Mononuclear cell (primary cell): ENCODE measurements around the gene NDOR1. TPM values are rescaled to one million over a fixed set of nuclear protein-coding genes. Genes with fewer than 3 reads are reported as not detected.

Source experiments
- H3K27me3 ChIP-seq: 2 replicates; pipeline ENCODE4 v1.6.0; 2011; ENCODE audit warnings: low read length, control low read depth; ENCODE audit not compliant: insufficient read depth
- H3K4me1 ChIP-seq: 2 replicates; pipeline ENCODE4 v1.5.1; 2011; ENCODE audit warnings: mild to moderate bottlenecking, low read length, control low read depth; ENCODE audit not compliant: insufficient read depth
- H3K4me3 ChIP-seq: 2 replicates; pipeline ENCODE4 v1.5.1; 2011; ENCODE audit warnings: mild to moderate bottlenecking, low read length, moderate library complexity
- H3K9me3 ChIP-seq: 2 replicates; pipeline ENCODE4 v1.5.1; 2011; ENCODE audit warnings: low read depth, mild to moderate bottlenecking, control low read depth, low read length
- total RNA-seq: library from RNA; depleted of rRNA; stranded (reverse); fragments of >200 nt; gene quantifications from one replicate; pipeline ENCODE4 v1.2.3, GENCODE V29; 2012

NDOR1 gene
- total RNA-seq, 1 donor, result 9.2 TPM

DNA sequence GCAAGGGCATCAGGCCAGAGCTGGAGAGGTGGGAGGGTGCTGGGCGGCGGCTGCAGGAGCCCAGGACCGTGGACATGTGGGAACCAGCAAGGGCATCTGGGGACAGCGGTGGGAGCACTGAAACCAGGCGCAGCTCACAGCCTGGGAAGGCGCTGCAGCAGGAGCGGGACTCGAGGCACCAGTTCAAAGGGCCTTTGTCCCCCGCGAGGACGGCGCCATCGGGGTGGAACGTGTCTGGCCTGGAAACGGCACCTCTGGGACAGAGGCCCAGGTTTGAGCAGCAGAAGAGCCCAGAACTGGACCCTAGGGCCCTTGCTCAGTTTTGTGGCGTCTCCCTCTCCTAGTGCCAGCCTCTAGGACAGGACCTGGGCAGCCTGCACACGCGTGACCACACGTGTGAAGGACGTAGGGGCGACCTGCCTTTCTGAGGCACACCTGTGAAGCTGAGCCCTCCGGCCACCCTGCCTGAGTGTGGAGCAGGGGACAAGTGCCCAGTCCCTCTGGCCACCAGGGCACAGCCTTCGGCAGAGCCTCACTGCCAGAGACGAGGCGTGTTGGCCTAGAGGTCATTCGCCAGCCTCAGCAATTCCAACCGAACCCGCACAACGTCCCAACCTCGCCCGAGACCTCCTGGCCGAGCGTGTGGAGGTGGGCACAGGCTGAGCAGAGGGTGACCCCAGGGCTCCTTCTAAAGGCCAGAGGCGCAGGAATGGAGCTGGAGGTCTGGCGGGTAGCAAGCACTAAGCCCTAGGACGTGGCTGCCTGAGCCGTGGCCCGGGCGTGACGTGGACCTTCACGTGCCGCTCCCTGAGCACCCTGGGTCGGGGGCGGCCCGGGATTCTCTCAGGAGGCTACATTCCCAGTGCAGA is 31.5 kb upstream of the NDOR1 start:
- H3K4me1 ChIP-seq, result peaks cover 6% of the 10 kb centered on the region
- H3K9me3 ChIP-seq, result no peaks in the 10 kb centered on the region
- no peak overlapping the region for H3K4me3 ChIP-seq
- peaks cover 17% of the 10 kb centered on the region for H3K27me3 ChIP-seq

DNA sequence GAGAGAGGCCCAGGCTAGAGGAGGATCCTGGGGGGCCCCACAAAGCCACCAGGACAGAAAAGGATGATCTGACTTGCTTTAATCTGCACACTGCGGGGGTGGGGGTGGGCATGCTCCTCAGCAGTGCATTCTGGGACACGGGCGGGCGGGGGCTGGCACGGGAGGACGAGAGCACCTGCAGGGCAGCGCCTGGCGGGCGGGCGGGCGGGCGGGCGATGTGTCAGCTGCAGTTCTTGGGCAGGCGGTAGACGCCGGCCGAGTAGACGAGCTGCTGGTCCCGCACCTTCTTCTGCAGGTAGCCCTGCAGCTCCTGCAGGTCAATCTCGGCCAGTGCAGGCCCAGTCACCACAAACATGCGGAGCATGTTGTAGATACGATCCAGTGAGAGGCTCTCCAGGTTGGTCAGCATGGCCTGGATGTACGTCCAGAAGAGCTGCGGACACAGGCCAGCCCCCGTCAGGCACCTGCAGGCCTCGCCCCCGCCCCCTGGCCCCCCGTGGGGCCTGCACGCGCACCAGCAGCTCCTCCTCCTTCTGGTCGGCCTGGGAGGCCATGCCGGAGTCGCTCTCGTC is 30.7 kb upstream of the NDOR1 start:
- peaks cover 13% of the 10 kb centered on the region for H3K27me3 ChIP-seq
- H3K4me3 ChIP-seq, result no peak overlapping the region
- H3K4me1 ChIP-seq, result no peaks in the 10 kb centered on the region
- no peaks in the 10 kb centered on the region for H3K9me3 ChIP-seq

DNA sequence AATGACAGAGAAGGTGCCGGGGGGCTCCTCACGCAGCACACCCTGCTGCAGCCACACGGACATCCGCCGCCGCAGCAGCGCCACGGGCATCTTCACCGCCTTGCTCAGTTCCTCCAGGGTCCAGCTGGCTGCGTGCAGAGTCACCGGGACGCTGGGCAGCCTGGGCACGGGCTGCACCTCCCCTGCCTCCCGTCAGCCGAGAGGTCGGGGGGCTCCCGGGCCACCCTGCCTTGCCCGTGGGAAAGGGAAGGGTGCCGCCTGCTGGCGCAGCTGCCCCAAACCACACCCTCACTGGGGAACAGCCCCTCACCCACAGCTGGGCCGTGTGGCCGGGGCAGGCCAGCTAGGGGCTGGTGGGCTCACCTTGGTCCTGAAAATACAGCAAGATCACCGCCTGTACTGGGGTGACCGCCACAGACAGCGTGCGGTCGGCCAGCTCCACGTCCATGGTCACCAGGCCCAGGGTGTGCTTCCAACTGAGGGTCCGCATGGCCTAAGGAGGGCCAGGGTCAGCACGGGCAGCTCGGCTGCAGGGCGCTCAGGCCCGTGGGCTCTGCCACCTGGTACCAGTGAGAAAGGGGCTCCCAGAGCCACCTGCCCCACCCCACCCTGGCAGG is 30.0 kb upstream of the NDOR1 start:
- peaks cover 7% of the 10 kb centered on the region for H3K27me3 ChIP-seq
- H3K9me3 ChIP-seq, result no peaks in the 10 kb centered on the region
- H3K4me3 ChIP-seq, result no peak overlapping the region
- H3K4me1 ChIP-seq, result no peaks in the 10 kb centered on the region

DNA sequence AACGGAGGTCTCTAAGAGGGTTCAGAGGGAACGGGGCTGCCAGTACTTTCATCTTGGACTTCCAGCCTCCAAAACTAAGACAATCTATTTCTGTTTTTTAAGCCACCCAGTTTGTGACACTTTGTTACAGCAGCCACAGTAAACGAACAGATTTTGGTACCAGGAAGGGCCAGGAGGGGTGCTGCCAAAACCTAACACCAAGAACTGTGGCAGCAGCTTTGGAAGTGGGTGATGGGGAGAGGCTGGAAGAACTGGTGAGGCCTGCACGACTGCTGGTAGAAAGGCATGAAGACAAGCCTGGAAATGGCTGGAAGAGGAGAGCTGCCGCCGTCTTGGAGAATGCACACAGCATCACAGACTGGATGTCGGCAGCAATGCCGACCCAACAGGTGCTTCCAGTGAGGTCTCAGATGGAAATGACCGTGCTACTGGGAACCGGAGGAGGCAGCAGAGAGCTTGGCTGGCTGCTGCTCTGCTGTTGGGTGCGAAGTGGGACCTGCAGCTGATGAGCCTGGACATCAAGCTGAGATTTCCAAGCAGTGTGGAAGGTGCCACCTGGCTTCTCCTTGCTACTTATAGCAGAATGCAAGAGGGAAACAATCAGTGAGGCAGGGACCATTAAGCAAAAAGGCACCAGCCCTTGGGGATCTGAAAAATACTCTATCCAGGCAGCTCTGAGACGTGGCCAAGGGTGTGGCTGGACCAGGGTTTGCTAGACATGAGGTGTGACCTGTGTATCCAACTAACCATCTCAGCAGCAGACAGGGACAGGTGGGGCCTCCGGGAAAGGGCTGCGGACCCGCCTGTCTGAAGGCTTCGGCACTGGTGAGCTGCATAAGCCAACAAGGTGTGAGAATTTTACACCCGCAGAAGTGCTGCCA is 29.0 kb upstream of the NDOR1 start:
- H3K9me3 ChIP-seq, result no peaks in the 10 kb centered on the region
- H3K27me3 ChIP-seq, result peaks cover 2% of the 10 kb centered on the region
- H3K4me1 ChIP-seq, result no peaks in the 10 kb centered on the region
- H3K4me3 ChIP-seq, result no peak overlapping the region

DNA sequence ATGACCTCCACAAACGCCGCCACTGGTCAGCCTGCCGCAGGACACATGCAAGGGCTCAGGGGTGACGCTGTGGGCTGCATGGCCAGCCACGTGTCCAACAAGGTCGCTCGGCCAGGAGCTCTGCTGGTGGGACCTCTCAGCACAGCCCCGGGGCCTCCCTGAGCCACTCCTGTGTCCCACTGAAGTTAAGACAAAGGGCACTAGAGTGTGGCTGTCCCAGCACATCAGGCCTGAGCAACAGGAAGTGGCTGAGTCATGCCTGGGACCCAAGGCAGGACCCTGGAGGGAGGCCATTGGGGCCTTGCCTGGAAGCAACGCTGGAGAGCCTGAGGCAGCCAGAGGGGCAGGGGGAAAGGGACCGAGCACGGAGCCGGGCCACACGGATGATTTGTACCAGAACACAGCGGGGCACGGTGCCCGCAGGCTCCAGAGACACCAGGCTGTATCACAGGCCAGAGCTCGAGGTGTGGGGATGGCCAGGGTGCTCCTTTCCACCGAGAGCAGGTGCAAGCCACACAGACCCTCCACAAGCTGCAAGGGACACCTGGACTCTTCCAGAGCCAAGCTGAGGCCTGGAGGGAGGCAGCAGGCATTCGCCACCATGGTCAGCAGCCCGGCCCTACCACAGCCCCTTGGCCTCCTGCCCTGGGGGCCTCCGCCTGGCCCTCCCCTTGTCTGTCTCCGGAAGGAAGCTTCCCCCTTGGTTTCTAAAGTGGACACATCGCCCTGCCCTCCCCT is 27.1 kb upstream of the NDOR1 start:
- no peaks in the 10 kb centered on the region for H3K27me3 ChIP-seq
- no peak overlapping the region for H3K4me3 ChIP-seq
- no peaks in the 10 kb centered on the region for H3K9me3 ChIP-seq
- H3K4me1 ChIP-seq, result no peaks in the 10 kb centered on the region

DNA sequence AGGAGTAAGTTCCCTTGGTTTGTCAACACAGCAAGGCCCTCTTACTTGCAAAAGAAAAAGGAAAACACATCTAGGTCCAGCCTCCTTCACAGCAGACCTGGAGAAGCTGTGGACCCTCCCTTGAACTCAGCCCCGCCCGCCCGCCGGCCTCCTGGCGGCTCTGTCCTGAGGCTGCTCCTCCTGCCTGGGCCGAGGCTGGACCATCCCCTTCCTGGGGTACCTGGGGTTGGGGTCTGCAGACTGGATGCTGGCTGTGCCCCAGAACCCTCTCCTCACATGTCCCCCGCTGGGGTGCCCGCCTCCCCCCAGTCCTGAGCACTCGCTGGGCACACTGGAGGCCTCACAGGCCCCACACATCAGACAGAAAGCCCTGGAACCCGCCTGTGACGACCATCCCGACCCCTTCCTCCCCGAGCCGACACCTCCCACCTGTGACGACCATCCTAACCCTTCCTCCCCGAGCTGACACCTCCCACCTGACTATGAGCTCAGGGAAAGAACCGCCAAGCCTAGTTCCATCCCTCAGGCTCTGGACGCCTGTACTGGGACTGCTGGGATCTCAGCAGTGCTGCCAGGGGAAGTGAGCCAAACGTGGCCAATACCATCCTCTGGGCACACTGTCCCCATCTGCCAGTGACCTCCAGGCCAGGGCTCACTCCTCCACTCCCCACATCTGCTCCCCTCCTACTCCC is 26.4 kb upstream of the NDOR1 start:
- Histone ChIP-seq H3K4me1 (no peaks in the 10 kb centered on the region), H3K27me3 (no peaks in the 10 kb centered on the region), H3K4me3 (no peak overlapping the region), H3K9me3 (no peaks in the 10 kb centered on the region)

DNA sequence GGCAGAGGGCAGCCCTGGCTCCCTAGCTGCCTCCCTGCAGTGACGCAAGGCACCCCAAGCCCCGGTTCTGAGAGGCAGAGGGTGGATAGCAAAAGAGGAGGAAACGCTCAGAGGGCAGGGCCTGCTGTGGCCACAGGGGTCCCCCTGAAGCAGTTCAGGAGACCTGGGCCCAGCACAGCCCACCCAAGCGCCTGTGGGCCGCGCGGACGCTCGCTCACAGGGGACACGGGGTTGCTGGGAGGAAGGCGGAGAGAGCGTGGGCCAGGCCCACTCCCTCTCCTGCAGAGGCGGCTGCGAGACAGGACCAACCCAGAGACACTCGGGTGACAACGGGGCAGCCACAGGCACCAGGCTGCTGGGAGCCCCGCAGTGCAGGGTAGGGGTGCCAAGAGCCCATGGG is 25.7 kb upstream of the NDOR1 start:
- Histone ChIP-seq H3K4me1 (no peaks in the 10 kb centered on the region), H3K27me3 (no peaks in the 10 kb centered on the region), H3K4me3 (no peak overlapping the region), H3K9me3 (no peaks in the 10 kb centered on the region)

DNA sequence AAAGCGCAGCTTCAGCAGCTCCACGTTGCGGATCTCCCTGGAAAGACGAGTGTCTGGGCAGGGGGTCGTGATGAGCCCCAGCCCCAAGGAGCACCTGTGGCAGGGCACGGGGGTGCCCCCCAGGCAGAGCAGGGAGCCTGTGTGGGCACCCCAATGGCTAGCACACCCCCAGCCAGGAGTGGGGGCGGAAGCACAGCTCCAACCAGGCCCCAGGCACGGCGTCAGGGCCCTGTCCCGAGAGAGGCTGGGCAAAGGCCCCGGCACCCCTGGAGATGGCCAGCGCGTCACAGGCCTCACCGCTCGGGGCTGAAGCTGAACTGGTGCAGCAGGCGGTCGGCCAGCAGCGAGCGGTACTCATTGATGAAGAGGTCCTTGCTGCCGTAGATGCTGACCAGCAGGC is 25.0 kb upstream of the NDOR1 start:
- Histone ChIP-seq H3K4me3 (no peak overlapping the region), H3K4me1 (no peaks in the 10 kb centered on the region), H3K27me3 (no peaks in the 10 kb centered on the region), H3K9me3 (no peaks in the 10 kb centered on the region)

DNA sequence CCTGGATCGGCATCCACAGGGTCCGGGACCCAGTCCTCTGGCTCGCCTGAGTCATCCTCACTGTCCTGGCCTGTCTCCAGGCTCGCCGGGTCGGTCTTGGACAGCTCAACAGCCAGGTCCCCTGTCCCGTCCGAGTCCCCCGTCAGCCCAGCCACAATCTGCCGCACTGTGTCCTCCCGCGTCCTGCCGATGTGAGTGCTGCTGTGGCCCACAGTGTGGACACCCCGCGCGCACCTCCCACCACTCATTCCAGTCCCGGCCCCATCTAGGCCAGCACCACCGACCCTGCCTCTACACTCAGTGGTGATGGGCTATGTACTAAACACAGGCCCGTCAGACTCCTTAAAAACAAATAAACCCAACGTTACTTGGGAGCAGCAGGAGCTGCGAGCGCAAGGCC is 23.8 kb upstream of the NDOR1 start:
- no peak overlapping the region for H3K4me3 ChIP-seq
- H3K27me3 ChIP-seq, result no peaks in the 10 kb centered on the region
- peaks cover 10% of the 10 kb centered on the region for H3K4me1 ChIP-seq
- H3K9me3 ChIP-seq, result no peaks in the 10 kb centered on the region

DNA sequence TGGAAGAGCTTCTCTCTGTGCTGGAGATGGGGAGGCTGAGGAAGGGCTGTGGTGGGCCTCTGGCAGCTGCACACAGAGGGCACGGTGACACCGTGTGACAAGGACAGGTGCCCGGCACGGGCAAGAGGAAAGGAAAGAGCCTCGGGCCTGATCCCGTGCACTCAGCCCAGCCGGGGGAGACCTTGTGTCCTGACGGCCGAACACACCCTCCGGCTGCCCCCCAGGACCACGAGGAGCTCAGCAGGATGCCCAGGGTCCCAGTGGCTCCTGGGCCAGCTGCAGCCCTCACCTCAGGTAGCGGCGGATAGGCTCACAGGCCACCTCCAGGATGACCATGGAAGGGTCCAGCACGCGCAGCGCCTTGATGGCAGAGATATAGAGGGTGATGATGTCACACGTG is 22.7 kb upstream of the NDOR1 start:
- Histone ChIP-seq H3K9me3 (no peaks in the 10 kb centered on the region), H3K27me3 (no peaks in the 10 kb centered on the region), H3K4me1 (peaks cover 21% of the 10 kb centered on the region), H3K4me3 (no peak overlapping the region)

DNA sequence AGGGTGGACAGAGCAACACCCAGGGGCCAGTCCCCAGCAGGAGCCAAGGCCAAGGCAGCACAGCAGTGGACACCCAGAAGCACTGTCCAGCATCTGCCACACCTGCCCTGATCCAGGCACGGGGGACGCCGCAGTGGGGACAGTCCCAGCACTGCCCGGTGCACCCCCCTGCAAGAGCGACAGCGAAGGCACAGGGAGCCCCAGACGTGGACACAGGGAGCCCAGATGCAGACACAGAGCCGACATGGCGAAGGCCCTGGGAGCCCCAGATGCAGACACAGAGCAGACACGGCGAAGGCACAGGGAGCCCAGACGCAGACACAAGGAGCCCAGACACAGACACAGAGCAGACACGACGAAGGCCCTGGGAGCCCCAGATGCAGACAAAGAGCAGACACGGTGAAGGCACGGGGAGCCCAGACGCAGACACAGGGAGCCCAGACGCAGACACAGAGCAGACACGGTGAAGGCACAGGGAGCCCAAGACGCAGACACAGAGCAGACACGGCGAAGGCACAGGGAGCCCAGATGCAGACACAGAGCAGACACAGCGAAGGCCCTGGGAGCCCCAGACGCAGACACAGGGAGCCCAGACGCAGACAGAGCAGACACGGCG is 21.4 kb upstream of the NDOR1 start:
- Histone ChIP-seq H3K27me3 (no peaks in the 10 kb centered on the region), H3K9me3 (no peaks in the 10 kb centered on the region), H3K4me3 (no peak overlapping the region), H3K4me1 (peaks cover 26% of the 10 kb centered on the region)

DNA sequence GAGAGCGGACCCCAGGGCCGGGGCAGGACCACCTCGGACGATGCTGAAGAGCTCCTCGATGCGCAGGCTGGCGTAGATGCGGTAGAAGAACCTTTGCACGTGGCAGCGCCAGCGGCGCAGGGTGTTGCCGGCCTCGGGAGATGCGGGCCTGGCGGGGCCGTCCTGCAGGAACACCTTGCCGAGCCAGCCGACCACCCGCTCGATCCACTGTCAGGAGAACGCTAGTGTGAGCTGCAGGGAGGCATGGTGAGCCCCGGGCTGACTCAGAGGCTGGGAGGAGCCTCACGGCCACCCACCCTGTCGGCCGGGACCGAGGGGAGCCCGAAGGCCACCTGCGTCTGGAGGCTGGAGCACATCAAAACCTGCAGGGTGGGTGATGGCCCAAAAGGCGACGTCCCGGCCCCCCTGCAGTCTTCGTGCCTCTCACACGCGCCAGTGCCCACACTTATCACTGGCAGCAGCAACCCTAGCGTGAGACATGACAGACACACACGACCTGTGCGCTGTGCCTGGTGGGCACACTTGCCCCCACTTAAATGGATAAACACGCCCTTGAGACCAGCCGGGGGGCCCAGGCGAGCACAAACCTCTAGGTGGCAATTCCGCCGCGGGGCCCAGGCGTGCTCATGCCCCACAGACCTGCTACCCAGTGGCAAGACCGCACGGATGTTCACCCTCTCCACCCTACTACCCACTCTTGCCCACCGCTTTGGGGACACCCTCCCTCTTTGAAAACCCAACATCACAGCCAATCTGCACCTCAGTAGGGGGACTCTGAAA is 20.4 kb upstream of the NDOR1 start:
- Histone ChIP-seq H3K27me3 (no peaks in the 10 kb centered on the region), H3K4me1 (peaks cover 36% of the 10 kb centered on the region), H3K9me3 (no peaks in the 10 kb centered on the region), H3K4me3 (no peak overlapping the region)

DNA sequence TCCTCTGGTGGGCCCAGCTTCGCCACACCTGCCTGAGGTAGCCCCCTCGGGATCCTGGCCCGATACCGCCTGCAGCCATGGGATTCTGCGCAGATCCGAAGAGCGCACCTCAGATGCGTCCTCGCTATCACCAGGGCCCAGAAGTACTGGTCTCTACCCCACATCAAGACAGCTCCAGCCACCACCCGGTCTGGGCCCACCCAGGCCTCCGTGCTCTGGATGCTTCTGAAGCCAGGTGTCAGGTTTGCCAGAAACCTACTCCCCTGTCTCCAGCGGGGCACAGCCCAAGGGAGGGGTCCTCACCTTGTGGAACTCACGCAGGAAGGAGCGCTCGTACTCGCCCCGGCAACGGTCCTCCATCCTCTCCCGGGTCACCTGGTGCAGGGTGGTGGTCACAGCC is 19.6 kb upstream of the NDOR1 start:
- no peaks in the 10 kb centered on the region for H3K9me3 ChIP-seq
- H3K4me1 ChIP-seq, result peaks cover 38% of the 10 kb centered on the region
- no peaks in the 10 kb centered on the region for H3K27me3 ChIP-seq
- H3K4me3 ChIP-seq, result no peak overlapping the region
